CD14-positive monocyte (primary cell): ENCODE results near the gene ITGA5. TPM values are rescaled to one million over a fixed set of nuclear protein-coding genes. Genes with fewer than 3 reads are reported as not detected.
"Not testable (repeated sequence)": the region's sequence is repeated elsewhere in the genome, so short reads cannot be mapped to it uniquely, and the experiment has no call there.

Experiments
- DNase-seq, 3 donors: peaks; one replicate each; pipeline ENCODE4 v3.0.0-alpha.2; 2011 to 2022
- H2AFZ ChIP-seq: 2 replicates; pipeline ENCODE4 v1.6.0; 2012; ENCODE audit warnings: mild to moderate bottlenecking, low read depth, low read length, inconsistent platforms; ENCODE audit not compliant: insufficient read depth, poor library complexity, severe bottlenecking
- H3K27ac ChIP-seq, 2 donors: 1 replicate in 1 of 2; 2 replicates in 1 of 2; pipeline ENCODE4 v1.5.1; 2012 to 2013; ENCODE audit warnings: low read length in 2 of 2, control low read depth in 1 of 2, inconsistent platforms in 1 of 2, low read depth in 1 of 2, mild to moderate bottlenecking in 1 of 2
- H3K27me3 ChIP-seq, 2 donors: one replicate each; pipeline versions ENCODE4 v1.6.0 to v1.6.1; 2011 to 2013; ENCODE audit warnings: low read length in 2 of 2; ENCODE audit not compliant: control insufficient read depth in 2 of 2, insufficient read depth in 2 of 2
- H3K36me3 ChIP-seq, 2 donors: replicated peaks in 1 of 2; 1 replicate in 1 of 2; 2 replicates in 1 of 2; pipeline versions ENCODE4 v1.5.1 to v1.6.1; 2012 to 2013; ENCODE audit warnings: low read length in 2 of 2, control low read depth in 1 of 2, inconsistent platforms in 1 of 2, mild to moderate bottlenecking in 1 of 2; ENCODE audit not compliant: insufficient read depth in 2 of 2, control insufficient read depth in 1 of 2
- H3K4me1 ChIP-seq, 2 donors: 1 replicate in 1 of 2; 2 replicates in 1 of 2; pipeline versions ENCODE4 v1.5.1 to v1.6.1; 2012 to 2013; ENCODE audit warnings: low read length in 2 of 2, control low read depth in 1 of 2, inconsistent platforms in 1 of 2, mild to moderate bottlenecking in 1 of 2, moderate library complexity in 1 of 2; ENCODE audit not compliant: insufficient read depth in 2 of 2, control insufficient read depth in 1 of 2
- H3K4me2 ChIP-seq: replicated peaks from 2 replicates; pipeline ENCODE3; 2012; ENCODE audit warnings: low read length, moderate library complexity, mild to moderate bottlenecking; ENCODE audit not compliant: poor library complexity, severe bottlenecking; ENCODE audit errors: extremely low read depth
- H3K4me3 ChIP-seq, 3 experiments: fragments of 200-600 bp in 1 of 3; sonication (generic) in 1 of 3; replicated peaks in 1 of 3; 1 replicate in 2 of 3; 2 replicates in 1 of 3; pipeline ENCODE4 v1.5.1; 2011 to 2013; ENCODE audit warnings: low read length in 3 of 3, mild to moderate bottlenecking in 3 of 3, control low read depth in 2 of 3, low read depth in 2 of 3, inconsistent platforms in 1 of 3, moderate library complexity in 1 of 3
- H3K79me2 ChIP-seq: 2 replicates; pipeline ENCODE4 v1.6.0; 2012; ENCODE audit warnings: mild to moderate bottlenecking, control low read depth, inconsistent platforms, low read length, moderate library complexity; ENCODE audit not compliant: insufficient read depth
- H3K9ac ChIP-seq: 2 replicates; pipeline ENCODE4 v1.6.0; 2017; ENCODE audit warnings: low read length, mild to moderate bottlenecking; ENCODE audit not compliant: insufficient read depth, poor library complexity, severe bottlenecking
- H3K9me3 ChIP-seq, 2 donors: replicated peaks in 1 of 2; 1 replicate in 1 of 2; 2 replicates in 1 of 2; pipeline versions ENCODE4 v1.5.1 to v1.6.1; 2012 to 2013; ENCODE audit warnings: low read length in 2 of 2, control low read depth in 1 of 2; ENCODE audit not compliant: control insufficient read depth in 1 of 2, insufficient read depth in 1 of 2
- H4K20me1 ChIP-seq: 2 replicates; pipeline ENCODE4 v1.6.0; 2012; ENCODE audit warnings: mild to moderate bottlenecking, low read length, control low read depth, moderate library complexity; ENCODE audit not compliant: insufficient read depth
- H3K27ac Mint-ChIP-seq, 7 donors: one replicate each; pipeline ENCODE4 v1.8.0; 2020; ENCODE audit warnings: mild to moderate bottlenecking in 7 of 7, mixed read lengths in 7 of 7, moderate library complexity in 6 of 7, inconsistent platforms in 2 of 7
- H3K27me3 Mint-ChIP-seq, 3 donors: one replicate each; pipeline ENCODE4 v1.8.0; 2021 to 2022; ENCODE audit warnings: low read depth in 3 of 3, mild to moderate bottlenecking in 3 of 3, mixed read lengths in 3 of 3, moderate library complexity in 3 of 3, inconsistent platforms in 1 of 3
- H3K36me3 Mint-ChIP-seq, 2 donors: one replicate each; pipeline ENCODE4 v1.8.0; 2020; ENCODE audit warnings: mixed read lengths in 2 of 2, inconsistent platforms in 1 of 2, mild to moderate bottlenecking in 1 of 2
- H3K4me1 Mint-ChIP-seq: one replicate; pipeline ENCODE4 v1.8.0; 2020; ENCODE audit warnings: mild to moderate bottlenecking, mixed read lengths
- H3K4me3 Mint-ChIP-seq, 2 donors: one replicate each; pipeline ENCODE4 v1.8.0; 2020; ENCODE audit warnings: mild to moderate bottlenecking in 2 of 2, mixed read lengths in 2 of 2, moderate library complexity in 1 of 2
- H3K9me3 Mint-ChIP-seq, 7 donors: one replicate each; pipeline ENCODE4 v1.8.0; 2020 to 2022; ENCODE audit warnings: mixed read lengths in 7 of 7, mild to moderate bottlenecking in 6 of 7, moderate library complexity in 6 of 7, inconsistent platforms in 2 of 7
- WGBS: methylation state at CpG from one replicate; pipeline ENCODE4 v1.1.5; 2013; ENCODE audit warnings: missing lambda C conversion rate; ENCODE audit not compliant: insufficient coverage; 5-methylcytosine and 5-hydroxymethylcytosine counted together
- intact Hi-C, 2 donors: fragments of 100-400 bp; cut with micrococcal nuclease; formaldehyde crosslinking; loops; one replicate each; pipeline versions ENCODE4 v1.15.0 to v1.15.1; 2023
- polyA plus RNA-seq, 3 donors: library from polyadenylated mRNA; depleted of rRNA in 1 of 3; unstranded in 2 of 3; stranded (reverse) in 1 of 3; fragments of 300-500 nt in 2 of 3; fragments of >200 nt in 1 of 3; fragmentation: Illumina TruSeq in 2 of 3; gene quantifications; 1 replicate in 2 of 3; 2 replicates in 1 of 3; pipeline ENCODE4 v1.2.3, GENCODE V29; 2012 to 2021
- TF ChIP-seq, protein P1 (sequence below): fragments of 200-600 bp; IDR thresholded peaks from one replicate; pipeline ENCODE4 v1.8.0; 2022; ENCODE audit warnings: antibody characterized with exemption, mild to moderate bottlenecking

ITGA5 gene
- polyA plus RNA-seq, 3 donors = 85.5 to 142 (median 99.4) TPM

GRCh38 chr12:54356228-54356627 lies 62.8 kb downstream of the ITGA5 start:
- H3K27me3 Mint-ChIP-seq = peaks cover 7 to 11% (median 8%) of the 10 kb centered on the region in 3 donors
- no peak overlapping the region for H3K4me3 ChIP-seq
- H3K36me3 ChIP-seq = peaks cover 3 to 26% of the 10 kb centered on the region in 2 donors
- no peak overlapping the region for H3K4me2 ChIP-seq
- no peaks in the 10 kb centered on the region for H3K9me3 Mint-ChIP-seq
- no peaks in the 10 kb centered on the region for H3K79me2 ChIP-seq
- no peak for DNase-seq
- H3K27ac ChIP-seq = no peak overlapping the region
- H3K27me3 ChIP-seq = no peaks in the 10 kb centered on the region
- peaks cover 30 to 40% of the 10 kb centered on the region in 2 donors for H3K4me1 ChIP-seq
- no peak overlapping the region for H2AFZ ChIP-seq
- H3K27ac Mint-ChIP-seq = peak overlapping the region in 2 of 7 donors; percentile 2 to 46
- no peak overlapping the region for H3K9ac ChIP-seq
- intact Hi-C loops = no loop called here
- peaks cover 31 to 34% of the 10 kb centered on the region in 2 donors for H3K36me3 Mint-ChIP-seq
- no peak overlapping the region for H3K4me3 Mint-ChIP-seq
- 100% methylated on average over 1 of the region's 3 CpGs for WGBS
- H4K20me1 ChIP-seq = no peaks in the 10 kb centered on the region
- peaks cover 28% of the 10 kb centered on the region for H3K4me1 Mint-ChIP-seq
- no peaks in the 10 kb centered on the region for H3K9me3 ChIP-seq
- TF ChIP-seq, protein P1, sequence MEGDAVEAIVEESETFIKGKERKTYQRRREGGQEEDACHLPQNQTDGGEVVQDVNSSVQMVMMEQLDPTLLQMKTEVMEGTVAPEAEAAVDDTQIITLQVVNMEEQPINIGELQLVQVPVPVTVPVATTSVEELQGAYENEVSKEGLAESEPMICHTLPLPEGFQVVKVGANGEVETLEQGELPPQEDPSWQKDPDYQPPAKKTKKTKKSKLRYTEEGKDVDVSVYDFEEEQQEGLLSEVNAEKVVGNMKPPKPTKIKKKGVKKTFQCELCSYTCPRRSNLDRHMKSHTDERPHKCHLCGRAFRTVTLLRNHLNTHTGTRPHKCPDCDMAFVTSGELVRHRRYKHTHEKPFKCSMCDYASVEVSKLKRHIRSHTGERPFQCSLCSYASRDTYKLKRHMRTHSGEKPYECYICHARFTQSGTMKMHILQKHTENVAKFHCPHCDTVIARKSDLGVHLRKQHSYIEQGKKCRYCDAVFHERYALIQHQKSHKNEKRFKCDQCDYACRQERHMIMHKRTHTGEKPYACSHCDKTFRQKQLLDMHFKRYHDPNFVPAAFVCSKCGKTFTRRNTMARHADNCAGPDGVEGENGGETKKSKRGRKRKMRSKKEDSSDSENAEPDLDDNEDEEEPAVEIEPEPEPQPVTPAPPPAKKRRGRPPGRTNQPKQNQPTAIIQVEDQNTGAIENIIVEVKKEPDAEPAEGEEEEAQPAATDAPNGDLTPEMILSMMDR = no peak

GRCh38 chr12:54355104-54355815 lies 63.8 kb downstream of the ITGA5 start:
- no peaks in the 10 kb centered on the region for H3K27me3 ChIP-seq
- peaks cover 40 to 43% of the 10 kb centered on the region in 2 donors for H3K36me3 Mint-ChIP-seq
- peak overlapping the region in 1 of 7 donors; percentile 25 for H3K27ac Mint-ChIP-seq
- TF ChIP-seq, protein P1 = no peak
- H3K4me1 ChIP-seq = peaks cover 20 to 31% of the 10 kb centered on the region in 2 donors
- peaks cover 0 to under 1% (median 0%) of the 10 kb centered on the region in 7 donors for H3K9me3 Mint-ChIP-seq
- H3K9ac ChIP-seq = no peak overlapping the region
- H3K4me3 ChIP-seq = no peak overlapping the region
- peaks cover 7 to 11% (median 8%) of the 10 kb centered on the region in 3 donors for H3K27me3 Mint-ChIP-seq
- 82% methylated on average over 4 of the region's 6 CpGs for WGBS
- H3K4me3 Mint-ChIP-seq = peak overlapping the region in 1 of 2 donors; percentile 31
- H3K27ac ChIP-seq = no peak overlapping the region
- H3K36me3 ChIP-seq = peaks cover 13 to 36% of the 10 kb centered on the region in 2 donors
- H3K4me1 Mint-ChIP-seq = peaks cover 23% of the 10 kb centered on the region
- no peak for DNase-seq
- H4K20me1 ChIP-seq = no peaks in the 10 kb centered on the region
- H3K79me2 ChIP-seq = no peaks in the 10 kb centered on the region
- H2AFZ ChIP-seq = no peak overlapping the region
- no peaks in the 10 kb centered on the region for H3K9me3 ChIP-seq
- H3K4me2 ChIP-seq = no peak overlapping the region
- intact Hi-C loops = no loop called here

GRCh38 chr12:54354271-54354670 lies 64.8 kb downstream of the ITGA5 start:
- H3K27me3 ChIP-seq, H3K4me3 ChIP-seq, DNase-seq, H3K27ac ChIP-seq, H3K9me3 ChIP-seq, H3K4me3 Mint-ChIP-seq, H3K9ac ChIP-seq, H3K9me3 Mint-ChIP-seq, H3K4me2 ChIP-seq, intact Hi-C loops, H4K20me1 ChIP-seq, H2AFZ ChIP-seq, H3K79me2 ChIP-seq: not testable (repeated sequence)
- peaks cover 21% of the 10 kb centered on the region for H3K4me1 Mint-ChIP-seq
- 100% methylated on average over 1 of the region's 7 CpGs for WGBS
- Histone ChIP-seq H3K36me3 (peaks cover 23 to 46% of the 10 kb centered on the region in 2 donors), H3K4me1 (peaks cover 12 to 23% of the 10 kb centered on the region in 2 donors)
- peaks cover 7 to 11% (median 8%) of the 10 kb centered on the region in 3 donors for H3K27me3 Mint-ChIP-seq
- H3K36me3 Mint-ChIP-seq = peaks cover 50 to 53% of the 10 kb centered on the region in 2 donors
- H3K27ac Mint-ChIP-seq = peak overlapping the region in 1 of 7 donors; percentile 17
